SK-N-SH treated with all-trans-retinoic acid at 6 μM for 48 hours (cell line): ENCODE results near the gene SOHLH2.

Experiments
- ATAC-seq: fragments of 200-7000 bp; cut with Tn5 transposase; 3 replicates; pipeline ENCODE4 v1.9.1; 2020; ENCODE audit warnings: mild to moderate bottlenecking, moderate library complexity
- ARNTL ChIP-seq: fragments of 450-650 bp; formaldehyde crosslinking; IDR thresholded peaks from 2 replicates; pipeline ENCODE4 v1.5.0; 2020; ENCODE audit warnings: low read depth, mild to moderate bottlenecking, moderate library complexity, borderline replicate concordance
- BACH2 ChIP-seq: fragments of 250-450 bp; sonication (Bioruptor Pico); IDR thresholded peaks from 2 replicates; pipeline ENCODE4 v1.9.0; 2021; ENCODE audit warnings: mild to moderate bottlenecking, borderline replicate concordance
- CREB5 ChIP-seq: fragments of 250-450 bp; sonication (Bioruptor Pico); IDR thresholded peaks from 2 replicates; pipeline ENCODE4 v1.5.1; 2020; ENCODE audit warnings: low read depth, mild to moderate bottlenecking, moderate library complexity
- CSDC2 ChIP-seq: fragments of 250-450 bp; sonication (Bioruptor Pico); IDR thresholded peaks from 2 replicates; pipeline ENCODE4 v1.5.0; 2020; ENCODE audit warnings: mild to moderate bottlenecking, moderate library complexity
- CSRNP3 ChIP-seq: fragments of 250-450 bp; sonication (Bioruptor Pico); IDR thresholded peaks from 2 replicates; pipeline ENCODE4 v1.5.1; 2021; ENCODE audit warnings: mild to moderate bottlenecking, moderate library complexity
- ESRRG ChIP-seq: fragments of 250-450 bp; sonication (Bioruptor Pico); IDR thresholded peaks from 2 replicates; pipeline ENCODE4 v1.6.1; 2021; ENCODE audit warnings: mild to moderate bottlenecking
- ISL1 ChIP-seq: fragments of 250-450 bp; sonication (Bioruptor Pico); IDR thresholded peaks from 2 replicates; pipeline ENCODE4 v2.1.2; 2022; ENCODE audit warnings: mild to moderate bottlenecking, moderate library complexity
- POU6F1 ChIP-seq: fragments of 250-450 bp; sonication (Bioruptor Pico); IDR thresholded peaks from 2 replicates; pipeline ENCODE4 v1.8.0; 2021; ENCODE audit warnings: low read depth, mild to moderate bottlenecking, moderate library complexity, borderline replicate concordance
- RARB ChIP-seq: fragments of 250-450 bp; sonication (Bioruptor Pico); IDR thresholded peaks from 2 replicates; pipeline ENCODE4 v1.8.0; 2021; ENCODE audit warnings: mild to moderate bottlenecking, moderate library complexity
- SNAI2 ChIP-seq: fragments of 250-450 bp; sonication (Bioruptor Pico); IDR thresholded peaks from 2 replicates; pipeline ENCODE4 v1.5.0; 2020; ENCODE audit warnings: mild to moderate bottlenecking, moderate library complexity
- TCF4 ChIP-seq: fragments of 250-450 bp; sonication (Bioruptor Pico); IDR thresholded peaks from 2 replicates; pipeline ENCODE4 v1.8.0; 2021; ENCODE audit warnings: mild to moderate bottlenecking, moderate library complexity, borderline replicate concordance
- TOX ChIP-seq: fragments of 250-450 bp; sonication (Bioruptor Pico); IDR thresholded peaks from 2 replicates; pipeline ENCODE4 v1.8.0; 2021; ENCODE audit warnings: mild to moderate bottlenecking, moderate library complexity, borderline replicate concordance
- ZC3H10 ChIP-seq: fragments of 250-450 bp; sonication (Bioruptor Pico); IDR thresholded peaks from 2 replicates; pipeline ENCODE4 v1.5.1; 2021; ENCODE audit warnings: mild to moderate bottlenecking, moderate library complexity
- ZFP3 ChIP-seq: fragments of 250-450 bp; sonication (Bioruptor Pico); IDR thresholded peaks from 2 replicates; pipeline ENCODE4 v1.5.0; 2020; ENCODE audit warnings: mild to moderate bottlenecking, moderate library complexity
- ZFP30 ChIP-seq: fragments of 450-650 bp; formaldehyde crosslinking; IDR thresholded peaks from 2 replicates; pipeline ENCODE4 v1.5.0; 2022; ENCODE audit warnings: mild to moderate bottlenecking, moderate library complexity
- ZNF565 ChIP-seq: fragments of 450-650 bp; formaldehyde crosslinking; conservative IDR thresholded peaks from 2 replicates; pipeline ENCODE4 v1.5.0; 2020; ENCODE audit warnings: low read depth, mild to moderate bottlenecking, moderate library complexity
- ZNF70 ChIP-seq: fragments of 450-650 bp; formaldehyde crosslinking; IDR thresholded peaks from 2 replicates; pipeline ENCODE4 v1.5.0; 2020; ENCODE audit warnings: mild to moderate bottlenecking, moderate library complexity
- ZNF8 ChIP-seq: fragments of 450-650 bp; formaldehyde crosslinking; IDR thresholded peaks from 2 replicates; pipeline ENCODE4 v1.5.0; 2020; ENCODE audit warnings: mild to moderate bottlenecking, moderate library complexity
- TF ChIP-seq, protein P1 (sequence below): fragments of 250-450 bp; sonication (Bioruptor Pico); IDR thresholded peaks from 2 replicates; pipeline ENCODE4 v1.5.0; 2020; ENCODE audit warnings: mild to moderate bottlenecking, moderate library complexity

Gene SOHLH2

DNA sequence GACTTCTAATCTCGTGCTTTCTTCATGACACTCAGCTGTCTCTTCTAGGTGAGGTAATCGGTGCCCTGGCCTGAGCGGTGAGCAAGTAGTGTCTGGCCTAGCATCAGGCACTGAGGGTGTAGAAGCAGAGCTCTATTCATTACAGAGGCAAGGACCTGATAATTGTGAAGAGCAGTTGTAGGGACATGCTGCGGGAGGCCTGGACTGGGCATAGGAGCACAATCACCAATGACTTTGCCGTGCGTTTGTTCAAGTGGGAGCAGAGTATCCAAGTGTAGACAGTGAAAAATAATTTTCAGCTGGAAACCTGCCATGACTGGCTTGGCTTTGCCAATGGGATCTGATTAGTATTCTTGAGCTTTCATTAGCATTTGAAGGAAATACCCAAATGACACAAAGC is 51.1 kb downstream of the SOHLH2 start:
- TF ChIP-seq CSDC2 (CRISPR knock-in tag): no peak
- TF ChIP-seq CSRNP3: no peak
- no peak for TF ChIP-seq ESRRG (CRISPR knock-in tag)
- TF ChIP-seq, protein P1, sequence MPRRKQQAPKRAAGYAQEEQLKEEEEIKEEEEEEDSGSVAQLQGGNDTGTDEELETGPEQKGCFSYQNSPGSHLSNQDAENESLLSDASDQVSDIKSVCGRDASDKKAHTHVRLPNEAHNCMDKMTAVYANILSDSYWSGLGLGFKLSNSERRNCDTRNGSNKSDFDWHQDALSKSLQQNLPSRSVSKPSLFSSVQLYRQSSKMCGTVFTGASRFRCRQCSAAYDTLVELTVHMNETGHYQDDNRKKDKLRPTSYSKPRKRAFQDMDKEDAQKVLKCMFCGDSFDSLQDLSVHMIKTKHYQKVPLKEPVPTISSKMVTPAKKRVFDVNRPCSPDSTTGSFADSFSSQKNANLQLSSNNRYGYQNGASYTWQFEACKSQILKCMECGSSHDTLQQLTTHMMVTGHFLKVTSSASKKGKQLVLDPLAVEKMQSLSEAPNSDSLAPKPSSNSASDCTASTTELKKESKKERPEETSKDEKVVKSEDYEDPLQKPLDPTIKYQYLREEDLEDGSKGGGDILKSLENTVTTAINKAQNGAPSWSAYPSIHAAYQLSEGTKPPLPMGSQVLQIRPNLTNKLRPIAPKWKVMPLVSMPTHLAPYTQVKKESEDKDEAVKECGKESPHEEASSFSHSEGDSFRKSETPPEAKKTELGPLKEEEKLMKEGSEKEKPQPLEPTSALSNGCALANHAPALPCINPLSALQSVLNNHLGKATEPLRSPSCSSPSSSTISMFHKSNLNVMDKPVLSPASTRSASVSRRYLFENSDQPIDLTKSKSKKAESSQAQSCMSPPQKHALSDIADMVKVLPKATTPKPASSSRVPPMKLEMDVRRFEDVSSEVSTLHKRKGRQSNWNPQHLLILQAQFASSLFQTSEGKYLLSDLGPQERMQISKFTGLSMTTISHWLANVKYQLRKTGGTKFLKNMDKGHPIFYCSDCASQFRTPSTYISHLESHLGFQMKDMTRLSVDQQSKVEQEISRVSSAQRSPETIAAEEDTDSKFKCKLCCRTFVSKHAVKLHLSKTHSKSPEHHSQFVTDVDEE (CRISPR knock-in tag): no peak
- ATAC-seq: peak; percentile 22; the same call in 1 of the 3 replicates

DNA sequence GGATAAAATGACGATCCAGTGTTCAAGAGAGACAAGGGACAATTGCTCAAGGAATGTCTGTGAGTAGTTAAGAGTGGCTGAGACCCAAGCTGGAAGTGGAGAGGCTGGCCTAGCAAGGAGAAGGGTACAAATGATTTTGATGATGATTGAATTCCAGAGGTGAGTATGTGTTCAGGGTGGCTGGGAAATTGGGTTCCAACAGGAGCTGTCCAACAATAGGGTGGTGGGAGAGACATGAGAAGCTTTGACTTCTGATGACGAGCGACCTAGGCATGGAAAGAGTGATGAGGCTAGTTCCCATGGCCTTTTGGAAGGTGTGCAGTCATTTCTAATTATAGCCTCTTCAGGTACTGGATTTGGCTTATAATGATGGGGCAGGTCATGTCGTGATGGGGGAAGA is 54.1 kb downstream of the SOHLH2 start:
- TF ChIP-seq, protein P1 (CRISPR knock-in tag): no peak
- TF ChIP-seq TOX (no peak), SNAI2 (CRISPR knock-in tag) (no peak), POU6F1 (CRISPR knock-in tag) (no peak), RARB (CRISPR knock-in tag) (no peak), ZNF70 (CRISPR knock-in tag) (no peak), ZC3H10 (CRISPR knock-in tag) (no peak), ZNF565 (CRISPR knock-in tag) (no peak), ESRRG (CRISPR knock-in tag) (no peak), CSRNP3 (no peak), ISL1 (CRISPR knock-in tag) (no peak), CREB5 (CRISPR knock-in tag) (no peak), ZFP30 (CRISPR knock-in tag) (no peak), ZFP3 (CRISPR knock-in tag) (no peak), ZNF8 (CRISPR knock-in tag) (no peak), CSDC2 (CRISPR knock-in tag) (no peak), ARNTL (CRISPR knock-in tag) (no peak), TCF4 (no peak)
- no peak for ATAC-seq

- no peak for ATAC-seq
- no peak for TF ChIP-seq POU6F1 (CRISPR knock-in tag)
- no peak for TF ChIP-seq RARB (CRISPR knock-in tag)
- TF ChIP-seq ARNTL (CRISPR knock-in tag): no peak
- TF ChIP-seq TCF4: no peak
- no peak for TF ChIP-seq ZFP30 (CRISPR knock-in tag)
- TF ChIP-seq ZNF565 (CRISPR knock-in tag): no peak
- no peak for TF ChIP-seq CSRNP3
- TF ChIP-seq CSDC2 (CRISPR knock-in tag): no peak
- no peak for TF ChIP-seq TOX
- TF ChIP-seq BACH2 (CRISPR knock-in tag): no peak
- TF ChIP-seq, all 23 proteins: peak for 0
These were observed 55.7 kb downstream of the SOHLH2 start for GRCh38 chr13:36158611-36159010.
